SK-N-SH (cell line): Measurements from ENCODE around the gene KCNH8.

ENCODE experiments used
- CTCF ChIP-seq: fragments of 200-600 bp; sonication (generic); IDR thresholded peaks from 2 replicates; pipeline ENCODE4 v1.6.1; 2017; ENCODE audit warnings: antibody characterized with exemption, mild to moderate bottlenecking, moderate library complexity
- EP300 ChIP-seq, 2 experiments: IDR thresholded peaks; 2 replicates each; pipeline versions ENCODE4 v1.4.0 to v1.6.1; 2012; ENCODE audit warnings: borderline replicate concordance in 1 of 2, low read depth in 1 of 2, low read length in 1 of 2
- EZH2phosphoT487 ChIP-seq: fragments of 200-600 bp; sonication (generic); IDR thresholded peaks from 2 replicates; pipeline ENCODE4 v1.6.1; 2017; ENCODE audit warnings: low read depth, mixed run types, mild to moderate bottlenecking, antibody characterized with exemption, moderate library complexity, borderline replicate concordance
- FOSL2 ChIP-seq: IDR thresholded peaks from 2 replicates; pipeline ENCODE4 v1.4.0; 2012; ENCODE audit warnings: low read depth, mild to moderate bottlenecking, moderate library complexity, borderline replicate concordance
- POLR2AphosphoS5 ChIP-seq: IDR thresholded peaks from 2 replicates; pipeline ENCODE4 v1.6.1; 2012; ENCODE audit warnings: low read depth, low read length
- RFX5 ChIP-seq: IDR thresholded peaks from 2 replicates; pipeline ENCODE4 v1.6.1; 2012; ENCODE audit warnings: mild to moderate bottlenecking, improper control_type of control experiment, low read length
- TAF1 ChIP-seq: IDR thresholded peaks from 2 replicates; pipeline ENCODE4 v1.6.1; 2012; ENCODE audit warnings: low read depth, mild to moderate bottlenecking, low read length, moderate library complexity, borderline replicate concordance
- USF1 ChIP-seq: IDR thresholded peaks from 2 replicates; pipeline ENCODE4 v1.4.0; 2012; ENCODE audit warnings: low read depth, borderline replicate concordance

GRCh38 chr3:19221081-19221480 lies 72.8 kb downstream of the KCNH8 start:
- TF ChIP-seq FOSL2, result no peak
- no peak for TF ChIP-seq CTCF
- TF ChIP-seq RFX5, result no peak
- no peak for TF ChIP-seq USF1
- no peak for TF ChIP-seq TAF1
- TF ChIP-seq POLR2AphosphoS5, result no peak
- no peak for TF ChIP-seq EZH2phosphoT487
- TF ChIP-seq EP300 (IDR thresholded peaks at IDR 0.05; ENCODE audit: borderline replicate concordance in 1 of 2, low read depth in 1 of 2, low read length in 1 of 2), result no peak
